ENCODE measurements around the gene USP10.

- TF ChIP-seq, protein P1, sequence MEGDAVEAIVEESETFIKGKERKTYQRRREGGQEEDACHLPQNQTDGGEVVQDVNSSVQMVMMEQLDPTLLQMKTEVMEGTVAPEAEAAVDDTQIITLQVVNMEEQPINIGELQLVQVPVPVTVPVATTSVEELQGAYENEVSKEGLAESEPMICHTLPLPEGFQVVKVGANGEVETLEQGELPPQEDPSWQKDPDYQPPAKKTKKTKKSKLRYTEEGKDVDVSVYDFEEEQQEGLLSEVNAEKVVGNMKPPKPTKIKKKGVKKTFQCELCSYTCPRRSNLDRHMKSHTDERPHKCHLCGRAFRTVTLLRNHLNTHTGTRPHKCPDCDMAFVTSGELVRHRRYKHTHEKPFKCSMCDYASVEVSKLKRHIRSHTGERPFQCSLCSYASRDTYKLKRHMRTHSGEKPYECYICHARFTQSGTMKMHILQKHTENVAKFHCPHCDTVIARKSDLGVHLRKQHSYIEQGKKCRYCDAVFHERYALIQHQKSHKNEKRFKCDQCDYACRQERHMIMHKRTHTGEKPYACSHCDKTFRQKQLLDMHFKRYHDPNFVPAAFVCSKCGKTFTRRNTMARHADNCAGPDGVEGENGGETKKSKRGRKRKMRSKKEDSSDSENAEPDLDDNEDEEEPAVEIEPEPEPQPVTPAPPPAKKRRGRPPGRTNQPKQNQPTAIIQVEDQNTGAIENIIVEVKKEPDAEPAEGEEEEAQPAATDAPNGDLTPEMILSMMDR (conservative IDR thresholded peaks at IDR 0.05; ENCODE audit: low read length): no peak
- no peak for TF ChIP-seq EZH2phosphoT487 (IDR thresholded peaks at IDR 0.05; ENCODE audit: borderline replicate concordance, low read depth, low read length)
Measured at GRCh38 chr16:84677017-84677803, 22.6 kb upstream of the USP10 start.

All from OCI-LY7 (cell line).